ENCODE results near the gene NPTXR.

The NPTXR gene

GRCh38 chr22:38850941-38851849, 7.4 kb upstream of the NPTXR start:
- no peak for DNase-seq

GRCh38 chr22:38850399-38850798, 6.6 kb upstream of the NPTXR start:
- DNase-seq = no peak

GRCh38 chr22:38849811-38850210, 6.0 kb upstream of the NPTXR start:
- DNase-seq = no peak

- DNase-seq = no peak
These were observed 2.6 kb upstream of the NPTXR start for GRCh38 chr22:38846412-38846811.

DNA sequence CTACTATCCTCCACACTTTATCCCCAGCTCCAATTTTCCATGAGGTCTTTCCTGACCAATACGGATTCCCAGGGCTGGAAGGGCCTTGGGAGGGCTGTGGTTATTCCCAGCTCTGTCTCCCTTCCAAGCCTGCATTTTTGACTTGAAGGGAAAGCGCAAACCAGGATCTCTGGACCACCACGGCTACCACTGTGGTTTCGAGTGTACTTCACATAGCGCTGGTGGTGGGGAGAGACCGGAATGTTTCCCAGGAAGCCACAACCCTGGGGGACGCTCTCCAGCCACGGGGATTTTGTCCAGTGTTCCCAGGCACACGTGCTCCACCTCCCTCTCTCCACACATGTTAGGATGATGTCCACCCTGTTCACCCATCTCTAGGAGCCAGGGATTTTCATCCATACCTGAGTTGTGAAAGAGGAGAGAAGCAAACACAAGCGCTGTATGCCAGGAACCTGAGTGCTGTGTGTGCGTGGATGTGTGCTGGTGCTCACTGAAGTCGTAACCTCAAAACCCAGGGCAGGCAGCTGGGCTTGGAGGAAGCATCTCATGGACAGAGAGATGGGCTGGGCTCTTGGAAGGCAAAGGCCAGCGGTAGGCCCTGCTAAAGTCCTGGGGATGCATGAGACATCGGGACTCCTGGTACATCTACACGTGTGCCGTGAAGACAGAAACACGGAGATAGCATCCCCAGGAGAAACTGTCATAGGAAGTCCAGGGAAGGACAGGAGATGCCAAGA, 1.3 kb upstream of the NPTXR start:
- DNase-seq = no peak

DNA sequence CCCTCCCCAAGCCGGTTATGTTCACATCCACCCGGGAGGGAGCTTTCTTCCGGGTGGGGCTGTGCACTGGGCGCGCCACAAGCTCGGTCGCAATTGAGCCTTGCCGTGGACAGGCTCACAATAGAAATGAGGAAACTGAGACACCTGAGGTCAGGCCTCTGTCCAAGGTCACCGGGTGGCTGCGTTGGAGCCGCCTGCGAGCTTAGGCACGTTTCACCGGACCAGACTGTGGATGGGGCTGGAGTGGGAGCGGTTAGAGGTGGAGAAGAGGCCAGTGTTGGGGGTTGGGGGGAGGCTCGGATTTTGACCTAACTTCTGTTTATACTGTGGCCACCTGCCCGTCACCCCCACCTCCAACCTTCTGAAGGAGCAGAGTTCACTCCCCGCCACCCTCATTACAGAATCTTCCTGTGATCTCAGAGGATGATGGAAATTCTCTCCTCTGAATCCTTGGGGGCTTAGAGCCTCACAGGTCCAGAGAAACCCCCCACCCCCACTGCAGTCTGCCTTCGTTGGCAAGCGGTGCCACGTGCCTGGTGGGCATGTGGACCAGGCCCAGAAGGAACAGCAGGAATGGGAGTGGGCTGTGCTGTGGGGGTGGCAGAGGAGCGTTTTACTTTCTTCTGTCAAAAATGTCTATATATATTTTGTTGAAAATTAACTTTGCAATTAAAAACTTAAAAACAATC, 631 bp upstream of the NPTXR start:
- DNase-seq = no peak

GRCh38 chr22:38843201-38843656, 599 bp downstream of the NPTXR start:
- no peak for DNase-seq

GRCh38 chr22:38842512-38843200, 1.2 kb downstream of the NPTXR start:
- no peak for DNase-seq

DNA sequence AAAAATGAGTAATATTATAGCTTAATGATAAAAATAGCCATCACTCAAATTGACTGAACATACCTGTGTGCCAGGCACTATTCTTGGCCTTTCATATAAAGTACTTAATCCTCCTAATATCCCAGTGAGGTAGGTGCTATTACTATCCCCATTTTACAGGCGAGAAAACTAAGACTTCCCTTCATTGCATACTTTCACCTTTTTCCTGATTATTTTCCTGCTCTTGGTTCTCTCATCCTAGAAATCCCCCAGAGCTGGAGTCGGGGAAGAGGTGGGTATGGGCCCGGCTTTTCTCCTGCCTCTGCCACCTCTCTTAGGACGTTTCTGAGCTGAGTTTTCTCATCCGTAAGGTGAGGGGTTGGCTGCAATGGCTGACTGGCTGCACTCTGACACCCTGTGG, 2.2 kb downstream of the NPTXR start:
- no peak for DNase-seq

DNA sequence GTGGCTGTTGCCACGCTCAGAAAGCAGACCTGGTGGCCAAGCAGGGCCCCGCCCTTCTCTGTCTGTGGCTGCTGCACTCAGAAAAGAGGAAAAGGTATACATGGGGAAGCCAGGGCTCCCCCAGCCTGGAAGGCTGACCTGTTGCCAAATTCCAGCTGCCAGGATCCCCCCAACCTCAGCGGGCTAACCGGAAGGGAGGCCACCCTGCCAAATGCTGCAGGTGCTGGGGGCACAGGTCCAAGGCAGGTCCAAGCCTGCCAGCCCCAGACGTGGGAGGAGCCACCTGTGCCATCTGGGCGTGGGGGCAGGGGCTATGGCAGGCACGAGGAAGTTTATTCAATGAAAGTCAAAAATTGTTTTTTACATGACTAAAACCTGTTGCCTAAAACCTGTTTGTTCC, 2.6 kb downstream of the NPTXR start:
- DNase-seq = no peak

- no peak for DNase-seq
These were observed 3.7 kb downstream of the NPTXR start for GRCh38 chr22:38840129-38840528.

- DNase-seq = no peak
These were observed 4.1 kb downstream of the NPTXR start for GRCh38 chr22:38839686-38840085.

DNA sequence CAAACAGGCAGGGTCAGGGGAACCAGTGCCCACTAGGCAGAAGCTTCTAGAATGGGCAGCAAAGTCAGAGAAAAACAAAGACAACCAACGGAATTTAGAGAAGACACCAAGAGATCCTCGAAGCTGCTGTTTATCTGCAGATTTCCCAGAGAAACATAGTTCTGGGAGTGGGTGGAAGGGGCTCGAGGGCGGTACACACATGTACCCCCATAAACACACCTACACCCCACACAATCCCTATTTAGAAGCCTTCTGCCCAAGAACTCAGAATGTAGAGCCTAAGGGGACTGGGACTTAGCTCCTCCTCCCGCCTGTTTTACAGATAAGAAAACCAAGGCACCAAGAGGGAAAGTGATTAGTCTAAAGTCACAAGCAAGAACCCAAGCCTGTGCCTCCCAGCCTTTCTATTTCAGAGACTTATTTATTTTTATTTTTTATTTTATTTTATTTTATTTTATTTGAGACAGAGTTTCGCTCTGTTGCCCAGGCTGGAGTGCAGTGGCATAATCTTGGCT, 6.4 kb downstream of the NPTXR start:
- DNase-seq = no peak

- DNase-seq = no peak
These were observed 7.9 kb downstream of the NPTXR start for GRCh38 chr22:38835888-38836301.

GRCh38 chr22:38834991-38835390, 8.8 kb downstream of the NPTXR start:
- no peak for DNase-seq

- DNase-seq = no peak
These were observed 9.4 kb downstream of the NPTXR start for GRCh38 chr22:38834215-38834953.

DNA sequence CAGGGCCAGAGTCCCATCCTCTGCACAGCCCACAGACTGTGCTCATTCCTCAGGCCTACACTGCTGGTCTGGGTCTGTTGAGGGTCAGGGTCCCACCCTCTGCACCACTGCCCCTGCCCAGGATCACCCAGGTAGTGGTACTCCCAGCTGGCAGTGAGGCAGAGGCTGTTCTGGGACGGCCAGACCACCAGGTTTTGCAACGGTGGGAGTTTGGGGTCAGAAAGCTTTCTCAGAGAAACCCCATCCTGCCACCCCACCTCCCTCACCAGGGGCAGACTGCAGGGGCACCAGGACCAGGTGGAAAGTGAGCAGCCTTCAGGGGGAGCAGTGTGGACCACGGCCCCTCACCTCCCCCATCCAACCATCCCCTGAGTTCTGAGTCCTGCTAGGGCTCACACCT, 10.8 kb downstream of the NPTXR start:
- no peak for DNase-seq

DNA sequence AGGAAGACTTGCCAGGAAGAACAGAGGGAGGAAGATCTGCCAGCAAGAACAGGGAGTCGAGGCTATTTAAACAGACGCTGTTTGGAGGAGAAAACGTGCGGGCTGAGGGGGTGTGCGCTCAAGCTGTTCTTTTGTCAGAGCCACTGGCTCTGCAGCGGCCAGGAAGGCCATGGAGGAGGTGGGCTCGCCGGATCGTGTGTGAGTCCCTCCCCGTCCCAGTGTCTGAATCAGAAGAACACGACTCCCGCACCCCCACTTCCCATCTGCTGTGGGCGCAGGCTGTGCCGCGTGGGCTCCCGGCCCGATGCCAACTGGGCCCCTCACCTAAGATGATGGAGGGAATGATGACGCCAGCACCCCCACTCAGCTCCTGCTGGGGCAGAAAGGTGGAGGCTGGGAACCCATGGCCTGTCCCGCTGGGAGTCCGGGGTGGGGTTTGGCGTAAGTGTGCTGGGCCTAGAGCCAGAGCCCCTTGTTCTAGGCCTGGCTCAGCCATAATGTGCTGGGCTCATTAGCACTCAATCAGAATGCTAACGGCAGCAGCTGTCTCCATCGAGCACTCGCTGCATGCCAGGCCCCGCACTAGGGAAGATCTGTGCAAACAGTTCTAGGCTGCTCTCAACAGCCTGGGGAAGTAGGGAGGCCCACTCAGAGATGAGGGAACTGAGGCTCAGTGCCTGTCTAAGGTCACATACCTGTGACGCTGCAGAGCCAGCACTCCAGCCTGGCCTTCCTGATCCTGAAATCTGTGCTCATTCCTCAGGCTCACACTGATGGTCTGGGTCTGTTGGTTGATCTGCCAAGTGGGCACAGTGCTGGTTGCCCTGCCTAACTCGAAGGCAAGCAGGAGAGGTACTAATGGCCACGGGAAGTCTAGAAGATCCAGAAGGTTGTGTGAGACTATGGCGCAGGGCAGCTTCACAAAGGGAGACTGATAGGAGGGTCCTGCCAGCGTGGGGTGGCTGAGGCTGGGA, 11.5 kb downstream of the NPTXR start:
- no peak for DNase-seq

- DNase-seq = no peak
These were observed 12.5 kb downstream of the NPTXR start for GRCh38 chr22:38831166-38831945.

DNA sequence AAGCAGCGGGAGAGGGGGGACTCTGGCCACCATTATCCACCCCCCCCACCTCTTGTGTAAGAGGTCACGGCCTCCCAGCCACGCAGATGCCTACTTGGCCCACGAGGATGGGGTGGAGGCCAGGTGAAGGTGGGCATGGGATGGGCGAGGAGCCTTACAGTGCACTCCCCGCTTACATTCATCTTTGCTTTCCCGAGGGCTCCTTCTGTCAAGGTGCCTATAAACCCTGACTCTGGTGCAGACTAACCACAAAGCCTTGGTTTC, 13.1 kb downstream of the NPTXR start:
- no peak for DNase-seq

All from DMS79 (cell line).